H1 (cell line): Measurements from ENCODE around the gene ZBTB20. TPM values are rescaled to one million over a fixed set of nuclear protein-coding genes. Genes with fewer than 3 reads are reported as not detected.

Source experiments
- CTCF ChIA-PET: fragments of 300-600 bp; sonication (Branson Sonifier 250); formaldehyde crosslinking; loops from one replicate; lab custom pipeline; 2021; ENCODE audit not compliant: partially characterized antibody; lab: Charles Lee
- POLR2A ChIA-PET: fragments of 300-600 bp; sonication (Branson Sonifier 250); formaldehyde crosslinking; loops from one replicate; lab custom pipeline; 2021; ENCODE audit warnings: inconsistent platforms; ENCODE audit not compliant: partially characterized antibody; lab: Charles Lee
- DNase-seq, 2 experiments: peaks; one replicate each; pipeline versions ENCODE4 v3.0.0 to v3.0.0-alpha.2; 2010 to 2022; ENCODE audit warnings: low spot score in 2 of 2, low read depth in 1 of 2, mixed read lengths in 1 of 2
- FAIRE-seq: peaks from 2 replicates; lab custom pipeline; 2011; peaks lifted over from hg19 to GRCh38; lab: Jason Lieb, UNC
- H2AFZ ChIP-seq: 2 replicates; pipeline ENCODE4 v1.8.1; 2012; ENCODE audit warnings: low read length, inconsistent platforms
- H2AK5ac ChIP-seq: 2 replicates; pipeline ENCODE4 v1.6.1; 2013; ENCODE audit warnings: low read depth, low read length
- H2BK120ac ChIP-seq: replicated peaks from 2 replicates; pipeline ENCODE3; 2013; ENCODE audit warnings: low read depth, low read length, inconsistent platforms
- H2BK12ac ChIP-seq: 2 replicates; pipeline ENCODE4 v1.6.1; 2013; ENCODE audit warnings: low read depth, low read length
- H2BK15ac ChIP-seq: 2 replicates; pipeline ENCODE4 v1.6.1; 2013; ENCODE audit warnings: low read length
- H2BK20ac ChIP-seq: 2 replicates; pipeline ENCODE4 v1.6.1; 2013; ENCODE audit warnings: low read length
- H2BK5ac ChIP-seq: 2 replicates; pipeline ENCODE4 v1.6.1; 2013; ENCODE audit warnings: low read depth, low read length
- H3K14ac ChIP-seq: 2 replicates; pipeline ENCODE4 v1.6.1; 2013; ENCODE audit warnings: inconsistent platforms; ENCODE audit not compliant: insufficient read length
- H3K18ac ChIP-seq: 2 replicates; pipeline ENCODE4 v1.6.1; 2013; ENCODE audit warnings: low read length; ENCODE audit errors: extremely low read depth
- H3K23ac ChIP-seq: 2 replicates; pipeline ENCODE4 v1.6.1; 2013; ENCODE audit warnings: inconsistent platforms; ENCODE audit not compliant: insufficient read length
- H3K23me2 ChIP-seq: 2 replicates; pipeline ENCODE4 v1.6.1; 2013; ENCODE audit warnings: low read depth, low read length
- H3K27ac ChIP-seq: 2 replicates; pipeline ENCODE4 v1.6.1; 2011; ENCODE audit warnings: low read depth, low read length, inconsistent platforms
- H3K27me3 ChIP-seq, 4 experiments: replicated peaks in 1 of 4; 1 replicate in 1 of 4; 2 replicates in 3 of 4; pipeline versions ENCODE4 v1.6.1 to v1.8.1; 2011 to 2013; ENCODE audit warnings: low read length in 3 of 4, mild to moderate bottlenecking in 3 of 4, inconsistent platforms in 2 of 4, mixed read lengths in 2 of 4, moderate library complexity in 1 of 4; ENCODE audit not compliant: control insufficient read depth in 3 of 4, insufficient read depth in 3 of 4; ENCODE audit errors: extremely low read depth in 1 of 4
- H3K36me3 ChIP-seq, 4 experiments: 2 replicates each; pipeline versions ENCODE4 v1.6.1 to v1.8.1; 2011 to 2013; ENCODE audit warnings: mild to moderate bottlenecking in 4 of 4, low read length in 3 of 4, moderate library complexity in 2 of 4, control low read depth in 1 of 4, inconsistent platforms in 1 of 4; ENCODE audit not compliant: insufficient read depth in 4 of 4, control insufficient read depth in 2 of 4
- H3K4ac ChIP-seq: replicated peaks from 2 replicates; pipeline ENCODE3; 2013; ENCODE audit warnings: low read length, low read depth, mixed read lengths, inconsistent platforms; ENCODE audit not compliant: insufficient read length
- H3K4me1 ChIP-seq, 4 experiments: replicated peaks in 1 of 4; 1 replicate in 1 of 4; 2 replicates in 3 of 4; pipeline versions ENCODE4 v1.6.1 to v1.8.1; 2011 to 2013; ENCODE audit warnings: low read length in 3 of 4, inconsistent platforms in 2 of 4, mixed read lengths in 1 of 4; ENCODE audit not compliant: insufficient read depth in 4 of 4, control insufficient read depth in 3 of 4
- H3K4me2 ChIP-seq, 2 experiments: 2 replicates each; pipeline versions ENCODE4 v1.6.1 to v1.8.1; 2011 to 2013; ENCODE audit warnings: low read depth in 2 of 2, low read length in 2 of 2, control low read depth in 1 of 2, inconsistent platforms in 1 of 2, mild to moderate bottlenecking in 1 of 2; ENCODE audit not compliant: insufficient read depth in 1 of 2
- H3K4me3 ChIP-seq, 4 experiments: fragments of 200-600, 300-600 bp in 1 of 4; sonication (generic), shearing (Covaris generic), sonication (Bioruptor Twin) in 1 of 4; 2 replicates each; pipeline versions ENCODE4 v1.5.1 to v1.8.1; 2011 to 2016; ENCODE audit warnings: low read length in 4 of 4, low read depth in 3 of 4, control low read depth in 2 of 4, inconsistent platforms in 2 of 4, mild to moderate bottlenecking in 2 of 4, mixed read lengths in 1 of 4, moderate library complexity in 1 of 4; ENCODE audit not compliant: insufficient read depth in 2 of 4; ENCODE audit errors: extremely low read depth in 1 of 4
- H3K56ac ChIP-seq: replicated peaks from 2 replicates; pipeline ENCODE3; 2013; ENCODE audit warnings: low read depth, mild to moderate bottlenecking, mixed read lengths, low read length, inconsistent platforms; ENCODE audit not compliant: insufficient read length
- H3K79me1 ChIP-seq: 2 replicates; pipeline ENCODE4 v1.6.1; 2013; ENCODE audit warnings: low read depth, low read length, control low read depth
- H3K79me2 ChIP-seq, 2 experiments: 2 replicates each; pipeline versions ENCODE4 v1.6.1 to v1.8.1; 2012 to 2013; ENCODE audit warnings: low read length in 2 of 2, mild to moderate bottlenecking in 2 of 2, inconsistent platforms in 1 of 2; ENCODE audit not compliant: insufficient read depth in 2 of 2, control insufficient read depth in 1 of 2
- H3K9ac ChIP-seq, 4 experiments: replicated peaks in 1 of 4; 1 replicate in 1 of 4; 2 replicates in 3 of 4; pipeline versions ENCODE4 v1.6.1 to v1.8.1; 2011 to 2013; ENCODE audit warnings: low read depth in 3 of 4, low read length in 3 of 4, control low read depth in 2 of 4, mild to moderate bottlenecking in 2 of 4, moderate library complexity in 2 of 4, inconsistent platforms in 1 of 4; ENCODE audit errors: extremely low read depth in 1 of 4
- H3K9me3 ChIP-seq, 2 experiments: 2 replicates each; pipeline versions ENCODE4 v1.6.1 to v1.8.1; 2012 to 2013; ENCODE audit warnings: mild to moderate bottlenecking in 2 of 2, moderate library complexity in 2 of 2, control low read depth in 1 of 2, inconsistent platforms in 1 of 2, low read depth in 1 of 2, low read length in 1 of 2, mixed read lengths in 1 of 2; ENCODE audit not compliant: insufficient read depth in 2 of 2
- H4K20me1 ChIP-seq, 2 experiments: replicated peaks in 1 of 2; 2 replicates each; pipeline versions ENCODE3 to v1.8.1; 2011 to 2013; ENCODE audit warnings: inconsistent platforms in 2 of 2, low read length in 2 of 2, mild to moderate bottlenecking in 1 of 2; ENCODE audit not compliant: insufficient read depth in 2 of 2, control insufficient read depth in 1 of 2
- H4K5ac ChIP-seq: 2 replicates; pipeline ENCODE4 v1.6.1; 2013; ENCODE audit warnings: low read length, low read depth, mixed read lengths, inconsistent platforms; ENCODE audit not compliant: insufficient read length
- H4K8ac ChIP-seq: 2 replicates; pipeline ENCODE4 v1.8.0; 2013; ENCODE audit warnings: mild to moderate bottlenecking, moderate library complexity, low read length, inconsistent platforms; ENCODE audit not compliant: insufficient read depth; ENCODE audit errors: extremely low read depth
- H4K91ac ChIP-seq: replicated peaks from 2 replicates; pipeline ENCODE3; 2013; ENCODE audit warnings: low read length, mixed read lengths, inconsistent platforms; ENCODE audit not compliant: insufficient read length
- ATF2 ChIP-seq: IDR thresholded peaks from 2 replicates; pipeline ENCODE4 v1.6.1; 2012; ENCODE audit warnings: low read length, inconsistent platforms
- BACH1 ChIP-seq: IDR thresholded peaks from 2 replicates; pipeline ENCODE4 v1.6.1; 2012; ENCODE audit warnings: low read length, improper control_type of control experiment
- CHD1 ChIP-seq: IDR thresholded peaks from 2 replicates; pipeline ENCODE4 v1.6.1; 2012; ENCODE audit warnings: low read depth, low read length, improper control_type of control experiment
- CREB1 ChIP-seq: IDR thresholded peaks from 2 replicates; pipeline ENCODE4 v1.6.1; 2012; ENCODE audit warnings: inconsistent platforms
- NRF1 ChIP-seq: IDR thresholded peaks from 2 replicates; pipeline ENCODE4 v1.6.1; 2011; ENCODE audit warnings: mild to moderate bottlenecking, low read depth, low read length, improper control_type of control experiment
- POU5F1 ChIP-seq: IDR thresholded peaks from 2 replicates; pipeline ENCODE4 v1.6.1; 2011; ENCODE audit warnings: low read depth, mild to moderate bottlenecking, low read length, moderate library complexity
- RXRA ChIP-seq: IDR thresholded peaks from 2 replicates; pipeline ENCODE4 v1.6.1; 2011; ENCODE audit warnings: low read depth, mild to moderate bottlenecking, low read length, moderate library complexity; ENCODE audit not compliant: insufficient read depth
- SIN3A ChIP-seq, 2 experiments: IDR thresholded peaks in 1 of 2; conservative IDR thresholded peaks in 1 of 2; 2 replicates each; pipeline ENCODE4 v1.6.1; 2011 to 2012; ENCODE audit warnings: low read length in 2 of 2, improper control_type of control experiment in 1 of 2, low read depth in 1 of 2, mild to moderate bottlenecking in 1 of 2
- SP2 ChIP-seq: IDR thresholded peaks from 2 replicates; pipeline ENCODE4 v1.6.1; 2012; ENCODE audit warnings: mild to moderate bottlenecking, low read length, inconsistent platforms
- TBP ChIP-seq: IDR thresholded peaks from 2 replicates; pipeline ENCODE4 v1.6.1; 2011; ENCODE audit warnings: low read depth, low read length, improper control_type of control experiment
- WGBS, 2 experiments: shearing (Covaris generic) in 1 of 2; methylation state at CpG; one replicate each; pipeline versions ENCODE4 v1.1.6 to v1.1.7; 2013 to 2015; ENCODE audit warnings: low lambda C conversion rate in 2 of 2, mixed read lengths in 2 of 2, inconsistent platforms in 1 of 2, low coverage in 1 of 2, missing lambda C conversion rate in 1 of 2; ENCODE audit not compliant: insufficient replicate concordance in 2 of 2, insufficient coverage in 1 of 2, insufficient read length in 1 of 2; ENCODE audit errors: extremely low coverage in 1 of 2, missing lambda C conversion rate in 1 of 2; 5-methylcytosine and 5-hydroxymethylcytosine counted together
- polyA plus RNA-seq, 7 experiments: library from polyadenylated mRNA; depleted of rRNA in 3 of 7; stranded (reverse) in 5 of 7; unstranded in 2 of 7; fragments of >200 nt in 5 of 7; fragments of 200-250 nt in 2 of 7; gene quantifications; 1 replicate in 5 of 7; 2 replicates in 1 of 7; 4 replicates in 1 of 7; pipeline versions ENCODE4 v1.2.1 to v1.2.3, GENCODE V29; 2011 to 2013; ENCODE audit warnings: missing spikeins in 2 of 7, mixed read lengths in 2 of 7
- total RNA-seq: library from RNA; stranded (reverse); fragmentation: NEBNext Ultra II Directional; extraction: Animal tissue kit (Norgen Biotek cat#: 25700); gene quantifications from 2 replicates; pipeline ENCODE4 v1.2.1, GENCODE V29; 2021
- TF ChIP-seq, protein P1 (sequence below): IDR thresholded peaks from 2 replicates; pipeline ENCODE4 v1.6.1; 2012; ENCODE audit warnings: inconsistent platforms

Gene ZBTB20
- total and polyA plus RNA-seq, 2 of the 8 experiments (the other 6 are each of a cell fraction or from before 2014, with no cell fraction given) = 0.35 to 1.3 TPM

GRCh38 chr3:114712728-114713492 lies 434.2 kb downstream of the ZBTB20 start:
- 93% methylated on average over 9 of the region's 9 CpGs; no CpG with 5 or more reads in 1 of the 2 experiments for WGBS, 2 experiments
- H3K9me3 ChIP-seq = no peaks in the 10 kb centered on the region
- H3K23ac ChIP-seq = no peak overlapping the region
- no peak overlapping the region for H3K27ac ChIP-seq
- no peak for FAIRE-seq
- no peak overlapping the region for H3K4ac ChIP-seq
- no peak overlapping the region for H3K14ac ChIP-seq
- no peak overlapping the region for H2AFZ ChIP-seq
- H2BK120ac ChIP-seq = no peak overlapping the region
- no peak overlapping the region for H3K9ac ChIP-seq
- no peak overlapping the region for H4K8ac ChIP-seq
- no peak overlapping the region for H3K18ac ChIP-seq
- H4K5ac ChIP-seq = no peak overlapping the region
- no peaks in the 10 kb centered on the region for H3K23me2 ChIP-seq
- H3K4me1 ChIP-seq = peaks cover 0 to 4% (median 0%) of the 10 kb centered on the region in 4 experiments; a peak in 1 of 7 replicates
- CTCF ChIA-PET = interaction anchor here (0.6 to 0.7 kb wide), 3 partner anchors 114 to 329 kb away, joined by 3 read pairs; no protein-coding TSS in a partner anchor
- H2BK20ac ChIP-seq = no peak overlapping the region
- DNase-seq = no peak
- H3K79me2 ChIP-seq = no peaks in the 10 kb centered on the region
- H3K4me2 ChIP-seq = no peak overlapping the region
- H3K27me3 ChIP-seq = no peaks in the 10 kb centered on the region
- H2BK12ac ChIP-seq = no peak overlapping the region
- no peak overlapping the region for H3K4me3 ChIP-seq
- no peaks in the 10 kb centered on the region for H3K36me3 ChIP-seq
- no peaks in the 10 kb centered on the region for H4K20me1 ChIP-seq
- no peak overlapping the region for H2BK15ac ChIP-seq
- H4K91ac ChIP-seq = no peak overlapping the region
- no peak overlapping the region for H3K56ac ChIP-seq
- H2AK5ac ChIP-seq = no peak overlapping the region
- POLR2A ChIA-PET = no interaction called here
- no peak overlapping the region for H2BK5ac ChIP-seq
- no peaks in the 10 kb centered on the region for H3K79me1 ChIP-seq
- no peak for TF ChIP-seq RXRA
- TF ChIP-seq ATF2 = no peak
- no peak for TF ChIP-seq TBP
- TF ChIP-seq SP2 = no peak
- no peak for TF ChIP-seq CHD1
- no peak for TF ChIP-seq SIN3A (conservative IDR thresholded peaks at IDR 0.05 in 1 of 2, IDR thresholded peaks at IDR 0.05 in 1 of 2; ENCODE audit: low read depth in 1 of 2, low read length in 2 of 2)
- no peak for TF ChIP-seq NRF1
- TF ChIP-seq, protein P1, sequence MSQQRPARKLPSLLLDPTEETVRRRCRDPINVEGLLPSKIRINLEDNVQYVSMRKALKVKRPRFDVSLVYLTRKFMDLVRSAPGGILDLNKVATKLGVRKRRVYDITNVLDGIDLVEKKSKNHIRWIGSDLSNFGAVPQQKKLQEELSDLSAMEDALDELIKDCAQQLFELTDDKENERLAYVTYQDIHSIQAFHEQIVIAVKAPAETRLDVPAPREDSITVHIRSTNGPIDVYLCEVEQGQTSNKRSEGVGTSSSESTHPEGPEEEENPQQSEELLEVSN = no peak
- TF ChIP-seq POU5F1 = no peak
- TF ChIP-seq CREB1 = no peak
- no peak for TF ChIP-seq BACH1
